H1 (cell line): Measurements from ENCODE around the gene GKAP1. TPM values are rescaled to one million over a fixed set of nuclear protein-coding genes. Genes with fewer than 3 reads are reported as not detected.

Experiments used
- BACH1 ChIP-seq: IDR thresholded peaks from 2 replicates; pipeline ENCODE4 v1.6.1; 2012; ENCODE audit warnings: low read length, improper control_type of control experiment
- BCL11A ChIP-seq, 2 experiments: IDR thresholded peaks; one replicate each; pipeline ENCODE4 v1.6.1; 2011; ENCODE audit warnings: low read depth in 2 of 2, low read length in 2 of 2, mild to moderate bottlenecking in 2 of 2
- BRCA1 ChIP-seq: IDR thresholded peaks from 2 replicates; pipeline ENCODE4 v1.6.1; 2012; ENCODE audit warnings: low read depth, low read length, improper control_type of control experiment
- CBX8 ChIP-seq: fragments of 300-800, 300-1000 bp; sonication (generic); IDR thresholded peaks from 2 replicates; pipeline ENCODE4 v1.7.1; 2016; ENCODE audit warnings: low read depth, low read length, borderline replicate concordance
- CREB1 ChIP-seq: IDR thresholded peaks from 2 replicates; pipeline ENCODE4 v1.6.1; 2012; ENCODE audit warnings: inconsistent platforms
- EGR1 ChIP-seq: IDR thresholded peaks from 2 replicates; pipeline ENCODE4 v1.6.1; 2011; ENCODE audit warnings: low read depth, low read length, borderline replicate concordance
- GABPA ChIP-seq: IDR thresholded peaks from 2 replicates; pipeline ENCODE4 v1.6.1; 2011; ENCODE audit warnings: mild to moderate bottlenecking, low read length, moderate library complexity, borderline replicate concordance; ENCODE audit not compliant: insufficient read depth
- HDAC2 ChIP-seq, 2 experiments: fragments of 300-600 bp in 1 of 2; sonication (generic) in 1 of 2; IDR thresholded peaks; 2 replicates each; pipeline ENCODE4 v1.6.1; 2011 to 2012; ENCODE audit warnings: low read depth in 2 of 2, low read length in 2 of 2, mild to moderate bottlenecking in 2 of 2, moderate library complexity in 2 of 2, borderline replicate concordance in 1 of 2, inconsistent platforms in 1 of 2
- HDAC6 ChIP-seq: IDR thresholded peaks from one replicate; pipeline ENCODE4 v1.7.1; 2012; ENCODE audit warnings: low read depth, mild to moderate bottlenecking, inconsistent platforms, low read length, moderate library complexity
- POLR2AphosphoS5 ChIP-seq: IDR thresholded peaks from 2 replicates; pipeline ENCODE4 v1.6.1; 2011; ENCODE audit warnings: low read depth, low read length
- RBBP5 ChIP-seq: IDR thresholded peaks from 2 replicates; pipeline ENCODE4 v1.7.1; 2012; ENCODE audit warnings: low read depth, mild to moderate bottlenecking, inconsistent platforms, low read length, moderate library complexity, borderline replicate concordance
- RFX5 ChIP-seq: IDR thresholded peaks from 2 replicates; pipeline ENCODE4 v1.6.1; 2011; ENCODE audit warnings: low read depth, low read length, improper control_type of control experiment, borderline replicate concordance
- RNF2 ChIP-seq: fragments of 200-900, 300-1000 bp; sonication (generic); IDR thresholded peaks from 2 replicates; pipeline ENCODE4 v1.7.1; 2016; ENCODE audit warnings: borderline replicate concordance, low read depth, mild to moderate bottlenecking, antibody characterized with exemption, low read length; ENCODE audit not compliant: poor library complexity, severe bottlenecking; ENCODE audit errors: missing control alignments
- RXRA ChIP-seq: IDR thresholded peaks from 2 replicates; pipeline ENCODE4 v1.6.1; 2011; ENCODE audit warnings: low read depth, mild to moderate bottlenecking, low read length, moderate library complexity; ENCODE audit not compliant: insufficient read depth
- SP2 ChIP-seq: IDR thresholded peaks from 2 replicates; pipeline ENCODE4 v1.6.1; 2012; ENCODE audit warnings: mild to moderate bottlenecking, low read length, inconsistent platforms
- SP4 ChIP-seq: IDR thresholded peaks from 2 replicates; pipeline ENCODE4 v1.6.1; 2012; ENCODE audit warnings: low read length, inconsistent platforms
- TCF12 ChIP-seq: IDR thresholded peaks from 2 replicates; pipeline ENCODE4 v1.6.1; 2011; ENCODE audit warnings: low read depth, mild to moderate bottlenecking, low read length
- YY1 ChIP-seq: IDR thresholded peaks from 2 replicates; pipeline ENCODE4 v1.6.1; 2011; ENCODE audit warnings: low read depth, mild to moderate bottlenecking, low read length
- polyA plus RNA-seq, 7 experiments: library from polyadenylated mRNA; depleted of rRNA in 3 of 7; stranded (reverse) in 5 of 7; unstranded in 2 of 7; fragments of >200 nt in 5 of 7; fragments of 200-250 nt in 2 of 7; gene quantifications; 1 replicate in 5 of 7; 2 replicates in 1 of 7; 4 replicates in 1 of 7; pipeline versions ENCODE4 v1.2.1 to v1.2.3, GENCODE V29; 2011 to 2013; ENCODE audit warnings: missing spikeins in 2 of 7, mixed read lengths in 2 of 7
- total RNA-seq: library from RNA; stranded (reverse); fragmentation: NEBNext Ultra II Directional; extraction: Animal tissue kit (Norgen Biotek cat#: 25700); gene quantifications from 2 replicates; pipeline ENCODE4 v1.2.1, GENCODE V29; 2021
- TF ChIP-seq, protein P1 (sequence below), 3 experiments: IDR thresholded peaks; 1 replicate in 2 of 3; 2 replicates in 1 of 3; pipeline versions ENCODE4 v1.5.1 to v1.6.1; 2011; ENCODE audit warnings: low read length in 3 of 3, mild to moderate bottlenecking in 3 of 3, inconsistent platforms in 2 of 3, low read depth in 1 of 3, moderate library complexity in 1 of 3; ENCODE audit not compliant: insufficient read depth in 1 of 3; ENCODE audit errors: control extremely low read depth in 1 of 3
- TF ChIP-seq, protein P2 (sequence below): IDR thresholded peaks from 2 replicates; pipeline ENCODE4 v1.6.1; 2012; ENCODE audit warnings: low read length, inconsistent platforms

The GKAP1 gene
- total and polyA plus RNA-seq, 2 of the 8 experiments (the other 6 are each of a cell fraction or from before 2014, with no cell fraction given), result 0.97 to 5.3 TPM

DNA sequence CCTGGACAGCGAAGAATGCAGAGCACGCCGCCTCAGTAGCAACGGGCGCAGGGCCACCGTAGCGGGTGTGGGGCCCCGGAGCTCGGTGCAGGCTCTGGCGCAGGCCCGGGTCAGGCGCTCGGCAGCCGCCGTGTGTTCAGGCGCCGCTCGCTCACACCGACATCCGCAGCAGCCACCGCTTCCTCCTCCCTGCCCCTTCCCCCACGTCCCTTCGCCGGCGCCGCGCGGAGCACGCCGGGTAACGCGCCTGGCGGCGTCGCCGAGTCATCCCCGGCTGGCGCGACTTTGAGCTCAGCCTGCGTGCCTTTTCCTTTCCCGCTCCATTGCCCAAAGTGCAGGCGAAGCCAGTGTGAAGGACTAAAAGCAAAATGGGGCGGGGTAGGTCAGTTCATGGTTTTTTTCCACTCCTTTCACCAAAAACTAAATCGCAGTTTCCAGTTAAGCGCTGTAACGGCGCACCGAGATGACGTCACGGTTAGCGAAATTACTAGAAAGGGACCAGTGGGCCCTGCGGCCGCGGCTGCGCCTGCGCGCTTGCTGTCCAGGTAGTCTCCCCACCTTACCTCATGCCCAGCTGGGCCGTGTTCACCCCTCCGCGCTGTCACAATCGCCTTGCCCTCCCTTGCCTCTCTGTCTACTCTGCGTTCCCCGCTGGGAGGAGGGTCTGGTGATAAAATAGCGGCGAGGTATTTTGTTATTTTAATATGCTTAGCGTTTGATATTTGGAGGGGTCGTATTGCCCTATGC is 109.6 kb downstream of the GKAP1 start, which contains the start of gene UBQLN1 (continued):
- 0 out of 2 replicates have a peak, but pooled peaks have one; percentile 20 for TF ChIP-seq BRCA1
- TF ChIP-seq, protein P1, sequence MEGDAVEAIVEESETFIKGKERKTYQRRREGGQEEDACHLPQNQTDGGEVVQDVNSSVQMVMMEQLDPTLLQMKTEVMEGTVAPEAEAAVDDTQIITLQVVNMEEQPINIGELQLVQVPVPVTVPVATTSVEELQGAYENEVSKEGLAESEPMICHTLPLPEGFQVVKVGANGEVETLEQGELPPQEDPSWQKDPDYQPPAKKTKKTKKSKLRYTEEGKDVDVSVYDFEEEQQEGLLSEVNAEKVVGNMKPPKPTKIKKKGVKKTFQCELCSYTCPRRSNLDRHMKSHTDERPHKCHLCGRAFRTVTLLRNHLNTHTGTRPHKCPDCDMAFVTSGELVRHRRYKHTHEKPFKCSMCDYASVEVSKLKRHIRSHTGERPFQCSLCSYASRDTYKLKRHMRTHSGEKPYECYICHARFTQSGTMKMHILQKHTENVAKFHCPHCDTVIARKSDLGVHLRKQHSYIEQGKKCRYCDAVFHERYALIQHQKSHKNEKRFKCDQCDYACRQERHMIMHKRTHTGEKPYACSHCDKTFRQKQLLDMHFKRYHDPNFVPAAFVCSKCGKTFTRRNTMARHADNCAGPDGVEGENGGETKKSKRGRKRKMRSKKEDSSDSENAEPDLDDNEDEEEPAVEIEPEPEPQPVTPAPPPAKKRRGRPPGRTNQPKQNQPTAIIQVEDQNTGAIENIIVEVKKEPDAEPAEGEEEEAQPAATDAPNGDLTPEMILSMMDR (IDR thresholded peaks at IDR 0.05; ENCODE audit: control extremely low read depth in 1 of 3, insufficient read depth in 1 of 3, low read depth in 1 of 3, low read length in 3 of 3), result no peak
- TF ChIP-seq POLR2AphosphoS5, result peak; percentile 97
- TF ChIP-seq CBX8, result no peak
- TF ChIP-seq BCL11A (IDR thresholded peaks at IDR 0.05; ENCODE audit: low read depth in 2 of 2, low read length in 2 of 2), result no peak
- TF ChIP-seq RFX5, result no peak
- TF ChIP-seq SP4, result no peak
- no peak for TF ChIP-seq RXRA
- TF ChIP-seq HDAC2 (IDR thresholded peaks at IDR 0.05; ENCODE audit: borderline replicate concordance in 1 of 2, low read depth in 2 of 2, low read length in 2 of 2), result peak in 1 of 2 experiments; percentile 94; a peak in 2 of 4 replicates
- TF ChIP-seq RBBP5, result peak; percentile 94
- peak; percentile 50; the same call in 1 of the 2 replicates for TF ChIP-seq BACH1
- TF ChIP-seq SP2, result no peak
- no peak for TF ChIP-seq RNF2
- TF ChIP-seq GABPA, result no peak
- TF ChIP-seq CREB1, result peak; percentile 96
- TF ChIP-seq EGR1, result no peak
- no peak for TF ChIP-seq TCF12
- TF ChIP-seq HDAC6, result no peak
- peak; percentile 5; the same call in 1 of the 2 replicates for TF ChIP-seq YY1
- TF ChIP-seq, protein P2, sequence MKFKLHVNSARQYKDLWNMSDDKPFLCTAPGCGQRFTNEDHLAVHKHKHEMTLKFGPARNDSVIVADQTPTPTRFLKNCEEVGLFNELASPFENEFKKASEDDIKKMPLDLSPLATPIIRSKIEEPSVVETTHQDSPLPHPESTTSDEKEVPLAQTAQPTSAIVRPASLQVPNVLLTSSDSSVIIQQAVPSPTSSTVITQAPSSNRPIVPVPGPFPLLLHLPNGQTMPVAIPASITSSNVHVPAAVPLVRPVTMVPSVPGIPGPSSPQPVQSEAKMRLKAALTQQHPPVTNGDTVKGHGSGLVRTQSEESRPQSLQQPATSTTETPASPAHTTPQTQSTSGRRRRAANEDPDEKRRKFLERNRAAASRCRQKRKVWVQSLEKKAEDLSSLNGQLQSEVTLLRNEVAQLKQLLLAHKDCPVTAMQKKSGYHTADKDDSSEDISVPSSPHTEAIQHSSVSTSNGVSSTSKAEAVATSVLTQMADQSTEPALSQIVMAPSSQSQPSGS, result peak; percentile 65; the same call in 1 of the 2 replicates
